ENCODE measurements around the gene DNAJC25.
A peak's percentile ranks its signal among the peaks of the same experiment; 100 is the strongest.

The DNAJC25 gene

DNA sequence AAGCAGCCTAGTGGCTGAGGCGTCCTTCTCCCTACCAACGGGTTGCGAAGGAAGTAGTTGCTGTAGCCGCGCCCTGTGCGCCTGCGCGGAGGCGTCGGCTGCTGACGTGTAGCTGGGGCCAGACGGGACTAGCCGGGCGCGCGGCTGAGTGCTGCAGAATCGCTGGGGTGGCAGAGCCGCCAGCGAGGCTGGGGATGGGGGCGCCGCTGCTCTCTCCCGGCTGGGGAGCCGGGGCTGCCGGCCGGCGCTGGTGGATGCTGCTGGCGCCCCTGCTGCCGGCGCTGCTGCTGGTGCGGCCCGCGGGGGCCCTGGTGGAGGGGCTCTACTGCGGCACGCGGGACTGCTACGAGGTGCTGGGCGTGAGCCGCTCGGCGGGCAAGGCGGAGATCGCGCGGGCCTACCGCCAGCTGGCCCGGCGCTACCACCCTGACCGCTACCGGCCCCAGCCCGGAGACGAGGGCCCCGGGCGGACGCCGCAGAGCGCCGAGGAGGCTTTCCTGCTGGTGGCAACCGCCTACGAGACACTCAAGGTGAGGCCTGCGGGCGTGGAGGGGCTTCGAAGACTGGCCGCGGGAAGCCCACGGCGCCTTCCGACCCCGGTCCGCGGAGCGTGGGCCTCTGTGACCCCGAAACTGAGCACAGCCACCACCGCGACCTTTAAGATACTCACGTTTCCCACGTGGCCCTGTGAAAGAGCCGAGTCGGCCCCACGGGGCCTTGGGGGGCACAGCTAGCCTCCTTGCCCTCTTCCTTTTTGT lies at the start of gene DNAJC25:
TSS of gene DNAJC25 (plus strand) at position 121 of the 758 bp plus-strand sequence. CDS start at position 195, 74 bp downstream.
- no peaks in the 10 kb centered on the region for H3K27me3 Mint-ChIP-seq
- H3K27ac Mint-ChIP-seq (ENCODE audit: low read depth) = peak within 1 kb of the TSS; percentile 95
- H3K9me3 Mint-ChIP-seq = no peaks in the 10 kb centered on the region
- DNase-seq (ENCODE audit: low spot score in 2 of 2) = peak; percentile 92 to 95
- peak within 1 kb of the TSS; percentile 84 for H3K4me3 Mint-ChIP-seq
- ATAC-seq (replicated peaks; ENCODE audit: extremely low read depth, poor library complexity, severe bottlenecking) = peak; percentile 99
- H3K4me1 Mint-ChIP-seq = peaks cover 44% of the 10 kb centered on the region
- peaks cover 7% of the 10 kb centered on the region for H3K36me3 Mint-ChIP-seq (ENCODE audit: insufficient read depth)

DNA sequence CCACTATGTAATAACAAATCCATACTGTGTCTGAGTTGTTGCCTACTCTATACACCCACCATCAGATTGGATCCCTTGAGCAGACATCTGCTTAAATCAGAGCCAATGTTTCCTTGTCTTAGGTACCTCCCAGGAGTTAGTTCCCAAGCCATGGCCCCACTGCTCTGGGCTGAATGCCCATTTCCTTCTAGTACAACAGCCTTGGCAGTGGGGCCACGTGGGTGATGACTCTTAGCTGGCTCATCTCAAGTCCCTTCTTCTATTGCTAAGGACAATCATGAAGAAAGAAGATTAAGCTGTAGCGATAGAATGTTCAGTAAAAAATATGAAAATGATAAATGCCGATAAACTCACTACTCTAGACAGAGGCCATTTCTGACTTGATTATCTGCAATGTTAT lies 48.2 kb upstream of the DNAJC25 start:
- H3K9me3 Mint-ChIP-seq = no peaks in the 10 kb centered on the region
- ATAC-seq (replicated peaks; ENCODE audit: extremely low read depth, poor library complexity, severe bottlenecking) = no peak
- DNase-seq (ENCODE audit: low spot score in 2 of 2) = no peak
- no peak overlapping the region for H3K27ac Mint-ChIP-seq (ENCODE audit: low read depth)
- no peaks in the 10 kb centered on the region for H3K4me1 Mint-ChIP-seq
- no peaks in the 10 kb centered on the region for H3K36me3 Mint-ChIP-seq (ENCODE audit: insufficient read depth)
- H3K27me3 Mint-ChIP-seq = peaks cover 21% of the 10 kb centered on the region
- H3K4me3 Mint-ChIP-seq = no peak overlapping the region

DNA sequence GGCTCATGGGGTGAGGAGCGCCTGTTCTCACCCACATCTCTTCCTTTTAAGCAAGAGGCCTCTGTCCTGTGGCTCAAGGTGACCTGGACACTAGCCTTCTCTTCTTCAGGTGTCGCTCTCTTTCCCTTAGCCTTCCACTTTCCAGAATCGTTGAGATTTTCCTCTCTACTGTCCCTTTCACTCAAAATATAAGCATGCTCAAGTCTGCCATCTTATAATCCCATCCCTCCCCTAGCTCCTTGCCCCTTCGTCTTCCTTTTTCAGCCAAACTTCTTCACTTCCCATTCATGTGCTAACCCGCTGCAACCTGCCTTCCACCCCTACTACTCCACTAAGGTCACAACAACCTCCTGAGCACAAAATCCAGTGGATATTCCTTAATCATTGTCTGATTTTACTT lies 44.8 kb upstream of the DNAJC25 start:
- H3K4me1 Mint-ChIP-seq = no peaks in the 10 kb centered on the region
- H3K27me3 Mint-ChIP-seq = peaks cover 9% of the 10 kb centered on the region
- DNase-seq (ENCODE audit: low spot score in 2 of 2) (no peak), ATAC-seq (replicated peaks; ENCODE audit: extremely low read depth, poor library complexity, severe bottlenecking) (no peak)
- H3K9me3 Mint-ChIP-seq = no peaks in the 10 kb centered on the region
- no peaks in the 10 kb centered on the region for H3K36me3 Mint-ChIP-seq (ENCODE audit: insufficient read depth)
- H3K27ac Mint-ChIP-seq (ENCODE audit: low read depth) = no peak overlapping the region
- no peak overlapping the region for H3K4me3 Mint-ChIP-seq

DNA sequence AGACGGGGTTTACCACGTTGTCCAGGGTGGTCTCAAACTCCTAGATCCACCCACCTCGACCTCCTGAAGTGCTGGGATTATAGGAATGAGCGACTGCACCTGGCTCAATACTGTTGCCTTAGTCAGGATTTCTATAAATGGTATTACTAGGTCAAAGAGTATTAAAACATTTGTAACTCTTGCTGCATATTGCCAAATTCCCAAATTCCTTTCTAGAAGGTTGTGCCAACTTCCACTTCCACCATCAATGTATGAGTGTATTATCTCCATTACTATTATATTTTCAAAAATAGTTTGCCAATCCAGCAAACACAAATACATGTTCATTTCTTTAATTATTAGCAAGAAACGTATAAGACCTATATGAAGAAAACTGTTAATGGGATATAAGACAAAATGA lies 42.3 kb upstream of the DNAJC25 start:
- Mint-ChIP-seq H3K27ac (ENCODE audit: low read depth) (no peak overlapping the region), H3K4me3 (no peak overlapping the region), H3K4me1 (no peaks in the 10 kb centered on the region), H3K9me3 (no peaks in the 10 kb centered on the region), H3K36me3 (ENCODE audit: insufficient read depth) (no peaks in the 10 kb centered on the region), H3K27me3 (peaks cover 17% of the 10 kb centered on the region)
- ATAC-seq (replicated peaks; ENCODE audit: extremely low read depth, poor library complexity, severe bottlenecking) (no peak), DNase-seq (ENCODE audit: low spot score in 2 of 2) (no peak)

DNA sequence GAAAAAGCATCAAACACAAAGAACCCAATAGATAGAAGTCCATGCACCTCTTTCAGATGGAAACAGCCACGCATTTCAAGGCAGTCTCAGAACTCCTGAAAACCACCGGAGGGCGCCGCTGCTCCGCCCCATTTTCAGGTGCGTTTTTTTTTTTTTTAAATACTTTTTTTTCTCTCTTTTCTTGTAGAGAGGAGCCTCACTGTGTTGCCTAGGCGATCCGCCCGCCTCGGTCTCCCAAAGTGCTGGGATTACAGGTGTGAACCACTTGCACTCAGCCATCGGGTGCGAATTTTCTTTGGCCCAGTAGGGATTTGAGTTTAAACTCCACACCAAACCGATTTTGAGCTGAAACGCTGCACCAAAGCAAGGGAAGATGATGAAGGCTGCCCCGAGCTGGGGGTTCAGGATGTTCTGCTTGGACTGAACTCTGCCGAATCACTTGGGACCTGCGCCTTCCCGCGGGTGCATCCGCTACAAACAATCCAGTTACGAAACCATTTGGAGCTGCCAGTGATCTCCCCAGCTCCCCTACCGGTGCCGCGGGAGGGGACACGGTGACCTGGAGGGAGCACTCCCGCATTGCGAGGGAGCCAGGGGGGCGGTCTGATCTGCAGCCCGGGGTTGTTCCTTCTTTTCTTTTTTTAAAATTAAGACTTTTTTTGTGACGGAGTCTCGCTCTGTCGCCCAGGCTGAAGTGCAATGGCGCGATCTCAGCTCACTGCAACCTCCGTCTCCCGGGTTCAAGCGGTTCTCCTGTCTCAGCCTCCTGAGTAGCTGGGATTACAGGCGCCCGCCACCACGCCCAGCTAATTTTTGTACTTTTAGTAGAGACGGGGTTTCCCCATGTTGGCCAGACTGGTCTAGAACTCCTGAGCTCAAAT lies 33.0 kb upstream of the DNAJC25 start:
- DNase-seq (ENCODE audit: low spot score in 2 of 2) (peak in 1 of 2 donors; percentile 27), ATAC-seq (replicated peaks; ENCODE audit: extremely low read depth, poor library complexity, severe bottlenecking) (peak; percentile 64)
- Mint-ChIP-seq H3K36me3 (ENCODE audit: insufficient read depth) (peaks cover 1% of the 10 kb centered on the region), H3K27ac (ENCODE audit: low read depth) (no peak overlapping the region), H3K4me1 (peaks cover 20% of the 10 kb centered on the region), H3K27me3 (peaks cover 58% of the 10 kb centered on the region), H3K9me3 (no peaks in the 10 kb centered on the region), H3K4me3 (peak overlapping the region; percentile 81)

DNA sequence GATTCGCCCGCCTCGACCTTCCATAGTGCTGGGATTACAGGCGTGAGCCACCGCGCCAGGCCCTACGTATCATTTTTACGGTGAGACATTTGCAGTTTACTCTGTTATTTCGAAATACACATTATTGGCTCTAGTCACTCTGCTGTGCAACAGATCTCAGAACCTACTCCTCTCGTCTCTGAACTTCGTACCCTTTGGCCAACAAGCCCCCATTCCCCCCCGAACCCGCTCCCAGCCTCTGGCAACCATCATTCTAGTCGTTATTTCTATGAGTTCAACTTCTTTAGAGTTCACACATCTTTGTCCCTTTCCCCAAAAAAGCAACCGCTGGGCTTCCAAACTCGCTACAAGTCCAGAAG lies 32.4 kb upstream of the DNAJC25 start:
- H3K36me3 Mint-ChIP-seq (ENCODE audit: insufficient read depth) = peaks cover 1% of the 10 kb centered on the region
- peak overlapping the region; percentile 81 for H3K4me3 Mint-ChIP-seq
- no peak overlapping the region for H3K27ac Mint-ChIP-seq (ENCODE audit: low read depth)
- H3K9me3 Mint-ChIP-seq = no peaks in the 10 kb centered on the region
- peaks cover 58% of the 10 kb centered on the region for H3K27me3 Mint-ChIP-seq
- DNase-seq (ENCODE audit: low spot score in 2 of 2) (no peak), ATAC-seq (replicated peaks; ENCODE audit: extremely low read depth, poor library complexity, severe bottlenecking) (no peak)
- H3K4me1 Mint-ChIP-seq = peaks cover 20% of the 10 kb centered on the region

DNA sequence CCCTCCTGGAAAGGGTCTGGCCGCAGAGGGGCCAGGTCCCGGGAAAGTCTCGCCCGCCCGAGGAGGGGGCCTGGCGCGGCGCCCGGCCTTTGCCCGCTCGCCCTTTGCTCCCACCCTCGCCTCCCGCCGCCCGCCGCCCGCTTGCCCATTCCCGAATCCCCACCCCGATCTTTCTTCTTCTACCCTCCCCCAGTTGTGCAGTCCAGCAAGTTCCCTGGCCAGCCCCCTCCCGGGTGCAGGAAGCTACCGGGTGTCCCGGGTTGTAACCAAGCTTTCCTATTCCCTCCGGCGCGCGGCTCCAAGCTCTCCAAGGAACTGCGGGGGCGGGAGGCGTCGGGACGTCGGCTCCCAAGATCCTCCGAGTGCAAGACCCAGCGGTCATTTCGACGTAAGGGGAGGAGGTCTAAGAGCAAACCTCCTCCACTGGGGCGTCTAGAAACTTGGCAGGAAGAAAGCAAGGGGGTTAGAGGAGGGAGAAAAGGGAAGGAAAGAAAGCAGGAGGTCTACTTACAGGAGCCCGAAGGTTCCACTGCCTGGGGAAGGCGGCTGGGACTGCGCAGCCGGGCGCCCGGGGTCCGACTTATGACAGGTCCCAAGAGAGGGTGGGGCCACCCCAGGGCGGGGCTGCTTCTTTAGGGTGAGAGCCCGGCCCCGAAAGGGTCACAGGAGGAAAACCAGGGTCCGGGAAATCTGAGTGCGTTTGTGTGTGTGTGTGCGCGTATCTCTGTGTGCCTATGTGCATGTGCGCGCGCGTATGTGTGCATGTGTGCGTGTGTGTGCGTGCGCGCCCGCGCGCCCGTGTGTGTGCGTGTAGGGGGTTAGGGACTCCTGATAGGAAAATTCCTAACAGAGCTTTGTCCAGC lies 31.8 kb upstream of the DNAJC25 start, which contains the start of gene PTGR1:
TSS of gene PTGR1 (minus strand) at position 556 of the 863 bp plus-strand sequence. CDS start 2,225 bp downstream, outside the sequence.
- H3K27me3 Mint-ChIP-seq = peaks cover 58% of the 10 kb centered on the region
- peak within 1 kb of the TSS; percentile 81 for H3K4me3 Mint-ChIP-seq
- DNase-seq (ENCODE audit: low spot score in 2 of 2) (no peak), ATAC-seq (replicated peaks; ENCODE audit: extremely low read depth, poor library complexity, severe bottlenecking) (no peak)
- H3K9me3 Mint-ChIP-seq = no peaks in the 10 kb centered on the region
- H3K36me3 Mint-ChIP-seq (ENCODE audit: insufficient read depth) = peaks cover 1% of the 10 kb centered on the region
- H3K4me1 Mint-ChIP-seq = peaks cover 20% of the 10 kb centered on the region
- no peak within 1 kb of the TSS for H3K27ac Mint-ChIP-seq (ENCODE audit: low read depth)

DNA sequence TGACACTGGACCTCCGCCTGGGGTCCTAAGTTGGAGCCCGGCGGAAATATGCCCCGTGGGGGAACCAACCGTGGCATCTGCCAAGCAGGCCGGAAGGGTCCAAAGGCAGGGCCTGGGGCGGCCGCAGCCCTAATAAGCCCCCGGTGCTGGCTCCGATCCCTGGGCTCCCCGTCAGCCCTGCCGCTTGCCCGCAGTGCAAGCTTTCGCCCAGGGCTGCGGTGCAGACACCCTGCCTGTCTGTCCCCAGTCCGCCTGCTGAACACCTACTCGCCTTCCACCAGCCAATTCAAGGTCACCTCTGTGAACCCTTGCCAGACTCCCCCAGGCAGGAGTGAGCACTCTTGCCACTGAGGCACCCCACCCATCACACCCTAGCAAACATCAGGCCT lies 31.2 kb upstream of the DNAJC25 start:
- ATAC-seq (replicated peaks; ENCODE audit: extremely low read depth, poor library complexity, severe bottlenecking) = no peak
- no peak overlapping the region for H3K27ac Mint-ChIP-seq (ENCODE audit: low read depth)
- H3K27me3 Mint-ChIP-seq = peaks cover 58% of the 10 kb centered on the region
- no peak for DNase-seq (ENCODE audit: low spot score in 2 of 2)
- H3K4me3 Mint-ChIP-seq = peak overlapping the region; percentile 81
- peaks cover 1% of the 10 kb centered on the region for H3K36me3 Mint-ChIP-seq (ENCODE audit: insufficient read depth)
- no peaks in the 10 kb centered on the region for H3K9me3 Mint-ChIP-seq
- H3K4me1 Mint-ChIP-seq = peaks cover 20% of the 10 kb centered on the region

DNA sequence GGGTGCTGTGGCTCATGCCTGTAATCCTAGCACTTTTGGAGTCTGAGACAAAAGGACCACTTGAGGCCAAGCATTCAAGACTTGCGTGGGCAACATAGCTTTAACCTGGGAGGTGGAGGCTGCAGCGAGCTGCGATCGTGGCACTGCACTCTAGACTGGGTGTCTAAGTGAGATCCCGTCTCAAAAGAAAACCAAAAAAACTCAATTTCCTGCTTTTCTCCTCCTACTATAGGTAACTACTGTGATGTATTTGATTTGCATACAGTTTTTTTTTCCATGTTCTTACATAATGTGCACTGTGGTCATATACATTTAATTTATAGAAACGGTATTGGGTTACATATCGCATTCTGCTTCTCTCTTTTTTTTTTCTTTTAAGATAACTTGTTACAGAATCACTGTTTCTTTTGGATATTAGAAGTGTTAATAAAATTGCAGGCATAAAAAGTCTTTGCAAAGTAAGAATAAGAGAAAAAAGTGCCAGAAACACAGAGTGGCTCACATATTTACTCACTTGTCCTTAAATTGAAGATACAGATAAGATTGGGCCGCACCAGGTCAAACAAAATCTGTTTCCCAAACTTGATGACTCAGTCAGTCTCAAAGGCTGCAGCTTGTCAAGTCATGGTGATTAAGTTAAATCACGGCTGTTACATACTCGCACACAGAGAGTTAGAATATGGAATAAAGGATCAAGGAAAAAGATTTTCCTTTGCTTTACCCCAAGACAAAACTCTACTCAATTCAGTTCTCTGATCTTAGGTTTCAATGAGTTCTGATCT lies 29.7 kb upstream of the DNAJC25 start:
- no peak for ATAC-seq (replicated peaks; ENCODE audit: extremely low read depth, poor library complexity, severe bottlenecking)
- Mint-ChIP-seq H3K9me3 (no peaks in the 10 kb centered on the region), H3K27me3 (peaks cover 58% of the 10 kb centered on the region), H3K36me3 (ENCODE audit: insufficient read depth) (peaks cover 1% of the 10 kb centered on the region), H3K4me1 (peaks cover 20% of the 10 kb centered on the region), H3K4me3 (no peak overlapping the region), H3K27ac (ENCODE audit: low read depth) (no peak overlapping the region)
- no peak for DNase-seq (ENCODE audit: low spot score in 2 of 2)

DNA sequence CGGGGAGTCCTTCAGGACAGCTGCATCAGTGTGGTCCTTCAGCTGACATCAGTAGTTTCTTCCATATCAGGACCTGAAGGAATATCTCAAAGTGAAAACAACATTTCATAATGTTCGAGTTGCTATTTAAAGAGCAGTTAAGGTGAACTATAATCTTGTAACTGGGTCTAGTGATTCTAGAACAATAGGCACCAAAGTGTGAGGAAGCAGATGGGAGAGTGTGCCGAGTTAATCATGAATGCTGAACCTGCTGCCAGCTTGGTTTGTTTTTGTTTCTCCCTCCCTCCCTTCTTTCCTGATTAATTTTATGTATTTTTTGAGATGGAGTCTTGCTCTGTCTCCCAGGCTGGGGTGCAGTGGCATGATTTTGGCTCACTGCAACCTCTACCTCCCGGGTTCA lies 28.1 kb upstream of the DNAJC25 start:
- peaks cover 13% of the 10 kb centered on the region for H3K4me1 Mint-ChIP-seq
- no peak overlapping the region for H3K27ac Mint-ChIP-seq (ENCODE audit: low read depth)
- ATAC-seq (replicated peaks; ENCODE audit: extremely low read depth, poor library complexity, severe bottlenecking) (no peak), DNase-seq (ENCODE audit: low spot score in 2 of 2) (no peak)
- H3K27me3 Mint-ChIP-seq = peaks cover 54% of the 10 kb centered on the region
- H3K4me3 Mint-ChIP-seq = no peak overlapping the region
- peaks cover 1% of the 10 kb centered on the region for H3K36me3 Mint-ChIP-seq (ENCODE audit: insufficient read depth)
- H3K9me3 Mint-ChIP-seq = no peaks in the 10 kb centered on the region

DNA sequence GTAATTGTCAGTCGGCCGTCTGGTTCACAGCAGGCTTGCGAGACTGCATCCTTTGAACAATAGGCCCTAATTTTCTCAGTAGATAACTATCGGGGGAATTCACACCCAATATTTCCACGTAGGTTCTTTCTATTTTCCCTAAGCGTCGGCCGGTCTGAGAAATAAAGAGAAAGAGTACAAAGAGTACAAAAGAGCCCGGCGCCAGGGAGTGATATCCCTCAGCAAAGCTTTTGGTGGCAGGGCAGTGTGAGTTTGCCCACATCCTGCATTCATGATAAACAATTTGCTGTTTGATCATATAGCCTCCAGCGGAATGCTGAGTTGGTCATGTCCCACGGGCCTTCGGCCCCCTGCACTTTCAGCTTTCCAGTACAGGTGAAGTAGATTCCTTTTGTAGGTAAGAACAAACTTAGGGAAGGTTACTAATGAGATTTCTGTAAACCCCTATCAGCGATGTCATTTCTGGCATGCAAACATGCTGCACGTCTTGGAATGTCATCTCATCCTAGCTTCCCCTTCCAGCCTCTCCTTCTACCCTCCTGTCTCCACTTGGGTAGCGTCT lies 27.0 kb upstream of the DNAJC25 start:
- DNase-seq (ENCODE audit: low spot score in 2 of 2) (no peak), ATAC-seq (replicated peaks; ENCODE audit: extremely low read depth, poor library complexity, severe bottlenecking) (no peak)
- peaks cover 50% of the 10 kb centered on the region for H3K27me3 Mint-ChIP-seq
- peaks cover 5% of the 10 kb centered on the region for H3K4me1 Mint-ChIP-seq
- no peak overlapping the region for H3K27ac Mint-ChIP-seq (ENCODE audit: low read depth)
- H3K36me3 Mint-ChIP-seq (ENCODE audit: insufficient read depth) = no peaks in the 10 kb centered on the region
- no peaks in the 10 kb centered on the region for H3K9me3 Mint-ChIP-seq
- H3K4me3 Mint-ChIP-seq = no peak overlapping the region

All from central memory CD8-positive, alpha-beta T cell (primary cell).